Middle frontal gyrus (tissue), 1 donor: ENCODE measurements around the gene C10orf67.
"Not testable (repeated sequence)": the region's sequence is repeated elsewhere in the genome, so short reads cannot be mapped to it uniquely, and the experiment has no call there.

Experiments
- DNase-seq: peaks from one replicate; pipeline ENCODE4 v3.0.0-alpha.2; 2015; ENCODE audit warnings: low spot score; ENCODE audit errors: extremely low spot score

C10orf67 gene

DNA sequence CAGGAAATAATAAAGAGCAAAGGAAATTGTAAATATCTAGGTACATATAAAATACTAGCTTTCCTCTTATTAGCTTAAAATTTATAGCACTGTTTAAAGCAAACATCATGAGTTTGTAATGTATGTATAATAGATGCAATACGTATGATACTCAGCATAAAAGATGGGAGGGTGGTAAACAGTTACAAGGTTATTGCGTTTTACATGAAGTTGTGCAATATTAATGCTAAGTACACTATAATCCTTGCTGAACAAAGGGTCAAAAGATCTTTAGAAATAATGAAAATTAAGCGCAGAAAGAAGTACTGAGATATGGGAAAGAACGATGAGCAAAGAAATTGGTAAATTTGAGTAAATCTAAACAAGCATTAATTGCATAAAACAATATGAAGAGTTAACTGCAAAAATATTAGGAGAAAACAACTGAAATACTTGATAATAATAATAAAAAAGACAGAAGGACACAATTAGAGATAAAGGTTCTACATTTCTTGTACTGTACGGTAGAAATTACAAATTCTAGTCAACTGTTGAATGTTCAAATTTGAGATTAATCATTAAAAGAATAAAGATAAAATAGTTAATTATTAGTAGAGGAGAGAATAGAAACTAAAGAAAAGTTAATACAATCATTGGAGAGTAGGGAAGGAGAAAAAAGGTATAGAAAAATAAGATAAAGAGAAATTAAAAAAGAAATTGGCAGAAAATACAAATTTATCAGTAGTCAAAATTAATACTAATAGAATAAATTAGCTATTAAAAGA, 17.9 kb downstream of the C10orf67 start:
- DNase-seq: no peak

DNA sequence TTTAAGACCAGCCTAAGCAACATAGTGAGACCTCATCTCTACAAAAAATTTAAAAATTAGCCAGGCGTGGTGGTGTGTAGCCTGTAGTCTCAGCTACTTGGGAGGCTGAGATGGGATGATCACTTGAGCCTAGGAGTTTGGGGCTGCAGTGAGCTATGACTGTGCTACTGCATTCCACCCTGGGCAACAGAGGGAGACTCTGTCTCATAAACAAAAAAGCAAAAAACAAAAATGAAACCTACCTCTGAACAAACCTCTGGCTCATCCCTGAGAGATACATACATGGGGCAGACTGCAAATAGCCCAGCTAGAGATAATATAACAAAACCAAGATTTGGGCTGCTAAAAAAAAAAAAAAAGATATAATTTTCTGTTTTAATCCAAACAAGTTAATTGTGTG, 19.5 kb downstream of the C10orf67 start:
- DNase-seq: no peak

DNA sequence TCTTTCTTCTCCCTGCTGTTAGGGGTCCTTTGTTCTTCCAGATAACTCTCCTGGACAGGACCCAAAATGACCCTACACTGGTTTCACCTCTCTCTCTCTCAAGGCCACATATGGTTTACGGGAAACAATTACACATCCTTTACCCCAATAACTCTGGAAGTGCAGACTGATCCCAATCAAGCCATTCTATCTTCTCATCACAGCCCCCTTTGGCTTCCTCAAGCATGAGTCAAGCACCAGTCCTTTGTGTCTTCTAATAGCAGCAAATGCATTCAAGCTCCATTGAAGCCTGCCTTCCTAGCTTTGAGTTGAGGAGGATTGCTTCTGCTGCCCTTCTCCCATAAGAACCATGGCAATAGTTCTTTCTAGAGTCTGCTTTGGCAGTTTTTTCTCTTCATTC, 20.2 kb downstream of the C10orf67 start:
- DNase-seq: no peak

DNA sequence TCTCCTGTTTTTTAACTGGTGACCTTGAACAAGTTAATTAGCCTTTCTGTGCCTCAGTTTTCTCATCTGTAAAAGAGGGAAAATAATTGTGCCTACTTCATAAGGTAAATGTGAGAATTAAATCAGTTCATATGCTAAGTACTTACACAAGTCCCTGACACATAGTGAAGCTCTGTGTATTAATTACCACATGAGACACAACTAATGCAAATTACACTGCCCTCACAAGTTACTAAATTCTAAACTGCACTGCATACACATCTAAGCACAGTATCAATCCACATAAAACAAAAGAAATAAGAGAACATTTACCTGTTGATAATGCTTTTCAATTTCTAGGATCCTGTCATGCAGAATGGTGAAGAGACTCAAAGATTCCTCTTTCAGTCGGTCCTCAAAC, 22.5 kb downstream of the C10orf67 start:
- no peak for DNase-seq

DNA sequence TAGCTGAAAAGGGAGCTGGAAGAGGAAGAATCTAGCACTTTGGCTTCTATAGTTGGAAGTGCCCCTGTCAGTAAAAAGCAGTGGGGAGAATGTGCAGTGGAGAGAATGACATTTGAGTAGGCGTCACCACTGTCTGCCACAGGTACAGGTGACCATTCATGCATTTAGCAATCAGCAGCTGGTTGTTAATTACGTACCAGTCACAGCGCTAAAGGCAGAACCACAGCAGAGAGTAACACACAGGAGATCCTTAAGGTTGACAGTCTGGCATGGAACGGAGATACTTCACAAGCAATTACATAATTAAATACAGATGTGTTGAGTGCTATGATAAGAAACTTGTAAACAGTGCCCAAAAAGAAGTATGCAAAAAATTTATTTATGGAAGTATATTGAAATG, 24.8 kb downstream of the C10orf67 start:
- no peak for DNase-seq

DNA sequence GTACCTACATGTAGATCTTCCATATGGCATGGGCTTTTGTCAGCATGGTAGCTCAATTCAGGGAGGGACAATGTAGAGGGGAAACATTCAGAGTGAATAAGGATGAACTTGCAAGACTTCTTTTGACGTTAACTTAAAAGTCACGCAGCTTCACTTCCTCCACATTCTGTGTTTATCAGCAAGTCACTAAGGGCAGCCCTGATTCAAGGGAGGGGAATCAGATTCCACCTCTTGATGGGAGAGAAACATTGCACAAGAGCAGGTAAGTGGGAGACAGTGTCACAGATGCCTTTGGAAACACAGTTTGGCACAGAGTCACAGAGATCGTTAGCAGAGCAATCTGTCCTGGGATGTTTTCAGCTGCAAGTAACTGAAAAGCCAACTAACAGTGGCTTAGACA, 26.2 kb downstream of the C10orf67 start:
- no peak for DNase-seq

DNA sequence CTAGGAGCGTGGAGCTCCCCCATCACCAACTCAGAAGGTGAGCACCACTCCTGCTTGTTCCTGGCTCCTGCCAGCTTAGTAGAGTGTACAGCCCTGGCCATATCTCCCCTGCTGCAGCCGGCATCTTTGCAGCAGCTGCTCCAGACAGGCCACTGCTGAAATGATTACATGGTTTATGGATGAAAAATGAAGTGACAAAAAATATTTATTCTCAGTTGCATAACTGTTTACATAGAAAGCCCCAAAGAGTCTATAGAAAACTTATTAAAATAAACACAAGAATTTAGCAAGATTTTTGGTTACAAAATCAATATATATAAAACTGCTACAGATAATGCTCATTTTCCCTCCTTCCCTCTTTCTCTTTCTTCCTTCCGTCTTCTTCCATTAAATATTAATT, 27.2 kb downstream of the C10orf67 start:
- DNase-seq: no peak

DNA sequence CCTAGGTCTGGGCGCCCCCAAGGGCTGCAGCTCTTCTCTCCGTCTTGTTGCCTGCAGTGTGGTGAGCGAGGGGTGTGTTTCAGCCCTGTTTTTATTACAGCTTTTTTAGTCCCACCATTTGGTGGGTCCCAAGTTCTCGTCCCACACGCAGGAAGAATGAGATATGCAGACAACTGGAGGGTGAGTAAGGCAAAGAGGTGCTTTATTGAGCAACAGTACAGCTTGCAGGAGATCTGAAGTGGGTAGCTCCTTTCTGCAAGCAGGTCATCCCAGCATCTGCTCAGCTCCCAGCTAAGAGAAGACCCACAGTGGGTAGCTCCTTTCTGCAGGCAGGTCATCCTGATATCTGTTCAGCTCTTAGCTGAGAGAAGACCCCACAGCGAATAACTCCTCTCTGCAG, 28.2 kb downstream of the C10orf67 start:
- DNase-seq: no peak

DNA sequence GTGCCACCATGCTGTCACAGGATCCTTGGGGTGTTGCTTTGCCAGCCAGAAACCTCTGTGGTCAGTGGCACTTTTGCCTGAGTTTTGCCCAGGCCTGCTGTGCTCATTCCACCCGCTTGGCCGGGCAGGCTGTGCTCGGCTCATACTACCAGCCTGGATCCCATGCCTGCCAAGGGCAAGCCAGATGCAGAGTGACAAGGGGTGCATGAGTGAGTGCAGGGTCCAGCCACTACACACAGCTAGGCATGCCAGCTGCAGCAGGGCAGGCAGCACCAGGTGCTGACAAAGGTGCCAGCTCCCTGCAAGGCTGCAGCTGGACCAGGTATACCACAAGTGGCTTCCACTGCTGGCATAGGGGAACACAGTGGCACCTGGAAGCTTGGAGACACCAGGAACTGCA, 28.6 kb downstream of the C10orf67 start:
- no peak for DNase-seq

DNA sequence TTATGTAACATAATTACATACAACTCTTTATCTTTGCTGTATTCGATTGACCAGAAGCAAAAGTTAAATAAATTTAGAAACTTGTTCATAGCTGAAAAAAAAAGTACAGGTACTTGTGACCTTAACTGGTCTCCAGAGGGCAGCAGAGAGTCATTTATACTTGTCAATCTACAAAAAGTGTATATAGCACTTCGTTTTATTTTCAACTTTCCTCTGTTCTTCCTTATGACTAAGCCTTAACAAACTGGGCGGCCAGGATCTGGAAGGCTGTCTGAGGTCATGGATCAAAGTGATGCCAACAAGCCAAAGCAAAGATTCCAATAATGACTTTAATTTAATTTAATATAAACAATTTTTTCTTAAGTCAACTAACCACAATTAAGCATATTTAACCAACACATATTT, 29.8 kb downstream of the C10orf67 start:
- peak; percentile 38 for DNase-seq

DNA sequence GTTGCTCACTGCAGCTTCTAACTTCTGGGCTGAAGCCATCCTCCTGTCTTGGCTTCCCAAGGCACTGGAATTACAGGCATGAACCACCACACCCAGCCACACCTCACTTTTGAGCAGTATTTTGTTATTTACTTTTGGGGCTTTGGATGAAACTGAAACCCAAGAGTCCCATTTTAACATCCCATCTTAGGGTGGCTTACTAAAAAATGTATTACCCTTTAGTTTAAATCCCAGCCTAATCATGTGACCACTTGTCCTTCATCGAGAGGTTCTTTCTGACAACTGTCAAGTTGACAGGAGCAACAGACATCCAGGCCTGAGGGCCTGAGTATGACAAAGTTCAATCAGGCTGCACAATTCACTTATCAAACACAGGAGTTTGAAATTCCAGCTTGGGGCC, 33.6 kb downstream of the C10orf67 start:
- no peak for DNase-seq

DNA sequence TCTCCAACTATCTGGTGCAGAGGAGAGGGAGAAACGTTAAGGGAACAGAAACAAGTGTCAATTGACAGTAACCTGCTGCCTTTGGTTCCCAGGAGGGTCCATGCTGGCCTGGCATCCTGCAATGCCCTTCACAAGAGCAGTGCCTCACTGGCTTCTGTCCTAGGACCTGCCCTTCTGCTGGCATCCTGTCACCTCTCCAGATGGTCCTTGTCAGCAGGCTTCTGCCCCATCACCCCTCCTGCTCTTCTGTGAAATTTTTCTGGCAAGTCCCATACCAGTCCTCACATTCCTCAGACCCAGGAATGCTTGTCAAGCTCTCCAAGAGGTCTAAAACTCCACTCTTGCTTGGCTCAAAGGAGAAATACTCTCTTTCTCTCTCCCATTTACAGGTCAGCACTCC, 34.2 kb downstream of the C10orf67 start:
- no peak for DNase-seq

DNA sequence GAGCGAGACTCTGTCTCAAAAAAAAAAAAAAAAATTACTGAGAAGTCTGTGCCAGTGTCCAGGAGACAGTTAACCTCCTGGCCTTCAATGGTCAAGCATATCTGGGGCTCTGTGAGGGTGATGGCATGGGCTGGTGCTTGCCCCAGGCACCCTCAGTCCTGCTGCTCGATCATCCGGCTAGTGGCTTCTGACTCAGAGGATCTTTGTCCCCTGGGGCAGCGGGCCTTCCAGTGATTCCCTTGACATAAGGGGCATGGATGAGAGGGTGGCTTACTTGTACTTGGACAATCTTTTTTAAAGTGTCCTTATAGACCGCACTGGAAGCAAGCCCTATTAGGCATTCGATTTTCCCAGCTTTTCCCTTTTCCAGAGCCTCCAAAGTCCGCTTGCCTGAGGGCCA, 44.6 kb downstream of the C10orf67 start:
- not testable (repeated sequence) for DNase-seq

DNA sequence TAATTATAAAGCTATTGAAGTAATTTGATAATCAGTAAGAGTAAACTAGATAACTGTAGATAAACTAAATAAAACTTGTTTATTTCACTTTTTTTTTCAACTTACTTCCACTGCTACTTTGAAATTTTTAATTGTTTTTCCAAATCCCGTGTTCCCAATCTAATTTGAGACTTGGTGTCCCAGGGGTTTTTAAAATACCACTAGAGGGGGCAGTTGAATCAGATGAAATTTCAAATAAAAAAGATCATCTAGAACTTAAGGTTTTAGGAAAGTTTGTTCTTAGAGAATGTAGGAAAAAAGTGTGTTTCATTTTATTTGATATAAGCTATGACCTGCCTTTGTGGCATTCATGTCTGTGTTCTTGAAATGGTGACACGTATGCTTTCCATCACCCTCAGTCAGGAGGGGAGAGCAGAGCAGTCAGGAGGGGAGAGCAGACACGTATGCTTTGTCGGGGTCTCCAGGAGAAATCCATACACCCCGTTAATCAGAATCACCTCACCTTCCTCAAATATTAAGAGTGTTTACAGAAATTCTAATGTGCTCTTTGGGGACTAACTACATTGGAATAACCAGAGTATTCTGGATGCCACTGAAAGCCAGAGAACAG, 49.9 kb downstream of the C10orf67 start:
- no peak for DNase-seq

DNA sequence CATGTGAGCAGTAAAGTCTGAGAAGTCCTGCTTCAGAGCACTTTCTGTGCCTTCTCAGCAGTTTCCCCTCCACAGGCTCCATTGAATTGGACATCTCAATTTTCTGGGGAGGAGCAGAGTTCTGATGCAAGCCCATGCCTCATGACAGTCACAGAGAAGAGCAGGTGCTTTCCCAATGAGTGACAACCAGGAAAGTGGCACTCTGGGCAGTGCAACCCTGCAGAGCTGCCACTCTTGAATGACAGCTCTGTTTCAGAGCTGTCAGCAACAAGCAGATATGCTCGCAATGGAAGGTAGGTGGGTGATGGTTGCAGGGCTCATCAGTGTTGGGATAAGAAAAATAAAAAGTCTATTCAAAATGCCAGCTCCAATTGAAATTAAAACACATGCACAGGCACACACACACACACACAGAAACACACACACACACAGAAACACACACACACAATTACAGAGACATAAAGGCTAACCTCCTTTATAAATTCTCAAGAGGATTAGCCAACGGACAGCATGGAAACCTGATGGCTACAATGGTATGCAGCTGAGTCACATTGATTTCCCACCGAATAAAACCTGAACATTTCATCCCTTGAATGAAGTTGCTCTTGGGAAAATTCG, 50.5 kb downstream of the C10orf67 start:
- no peak for DNase-seq

DNA sequence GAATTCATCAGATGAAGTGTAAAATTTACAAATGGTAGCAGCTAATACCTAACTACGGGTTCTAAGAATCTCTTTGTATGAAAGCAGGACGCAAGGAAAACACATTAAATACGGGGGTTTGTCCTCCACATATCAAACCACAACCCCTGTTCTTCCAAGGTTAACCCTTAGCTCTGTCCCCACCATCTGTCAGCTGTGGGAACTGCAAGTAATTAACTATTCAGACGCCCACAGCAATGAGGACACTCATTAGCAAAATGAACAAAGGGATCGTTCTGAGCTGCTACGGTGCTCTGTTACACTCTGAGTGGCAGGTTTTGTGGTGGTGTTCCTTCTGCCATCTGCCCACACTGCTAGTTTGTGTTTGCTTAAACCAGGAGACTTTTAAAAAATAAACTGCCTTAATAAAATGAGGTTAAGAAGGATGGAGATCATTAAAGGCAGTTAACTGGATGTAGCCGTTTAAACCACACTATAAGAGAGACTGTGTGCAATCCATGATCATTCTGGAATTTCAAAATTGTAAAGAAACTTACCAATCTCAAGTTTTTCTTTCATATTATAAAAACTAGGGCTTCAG, 51.4 kb downstream of the C10orf67 start:
- no peak for DNase-seq

DNA sequence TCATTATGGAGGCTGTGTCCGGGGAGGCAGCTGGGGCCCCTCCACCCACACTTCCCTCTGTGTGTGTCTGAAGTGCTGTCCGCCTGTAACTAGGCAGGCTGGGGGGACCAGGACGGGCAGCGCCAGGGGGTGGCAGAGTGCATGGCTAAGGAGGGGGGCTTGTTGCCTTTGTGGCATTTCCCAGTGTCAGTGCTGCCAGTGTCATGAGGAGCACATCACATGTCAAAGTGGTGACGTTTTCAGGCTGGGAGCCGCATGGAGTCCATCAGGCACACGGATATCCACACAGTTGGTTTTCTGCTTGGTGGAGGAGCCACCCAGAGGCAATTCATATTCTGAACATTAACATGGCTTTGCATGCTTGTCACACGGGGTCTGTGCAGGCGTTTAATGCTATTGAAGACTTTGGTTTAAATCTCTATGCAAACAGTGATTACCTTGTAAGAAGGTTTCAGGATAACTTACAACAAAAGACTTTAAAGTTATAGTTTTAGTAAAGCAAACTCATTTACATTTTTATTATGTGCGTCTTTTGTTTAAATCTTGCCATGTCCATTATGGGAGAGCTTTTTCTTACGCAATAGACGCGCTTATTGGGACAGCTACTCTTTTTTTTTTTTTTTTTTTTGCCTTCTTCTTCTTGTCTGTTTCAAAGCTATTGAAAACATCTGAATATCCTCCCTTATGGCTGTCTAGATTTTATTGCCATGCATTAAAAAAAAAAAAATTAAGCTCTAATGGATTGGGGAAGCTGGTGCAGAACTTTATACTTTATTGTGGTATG, 52.9 kb downstream of the C10orf67 start:
- no peak for DNase-seq

DNA sequence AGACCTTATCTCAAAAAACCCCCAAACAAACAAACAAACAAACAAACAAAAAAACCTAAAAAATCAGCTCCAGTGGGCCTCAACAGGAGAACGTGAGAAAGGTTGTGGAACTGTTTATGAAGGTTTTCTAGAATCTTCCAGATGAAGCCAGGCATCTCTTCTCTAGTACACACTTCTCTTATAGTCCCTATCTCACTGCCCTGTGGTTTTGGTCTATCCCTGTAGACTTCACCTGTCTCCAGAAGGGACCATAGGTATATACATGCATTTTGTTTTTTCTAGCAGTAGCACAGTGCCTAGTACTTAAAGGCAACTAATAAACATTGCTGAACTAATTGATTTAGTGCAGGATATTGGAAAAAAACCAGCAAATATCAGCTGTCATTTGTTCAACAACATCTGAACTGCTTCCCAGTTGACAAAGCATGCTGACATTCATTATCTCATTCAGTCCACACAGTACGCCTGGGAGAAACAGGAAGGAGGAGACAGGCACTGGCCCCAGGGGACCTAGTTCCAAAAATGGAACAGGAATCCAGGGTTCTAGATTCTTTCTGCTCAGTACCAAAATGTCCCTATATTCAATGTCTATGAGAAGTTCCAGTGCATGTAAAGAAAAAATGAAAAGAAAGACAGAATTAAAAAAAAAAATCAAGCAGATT, 59.8 kb downstream of the C10orf67 start:
- no peak for DNase-seq

DNA sequence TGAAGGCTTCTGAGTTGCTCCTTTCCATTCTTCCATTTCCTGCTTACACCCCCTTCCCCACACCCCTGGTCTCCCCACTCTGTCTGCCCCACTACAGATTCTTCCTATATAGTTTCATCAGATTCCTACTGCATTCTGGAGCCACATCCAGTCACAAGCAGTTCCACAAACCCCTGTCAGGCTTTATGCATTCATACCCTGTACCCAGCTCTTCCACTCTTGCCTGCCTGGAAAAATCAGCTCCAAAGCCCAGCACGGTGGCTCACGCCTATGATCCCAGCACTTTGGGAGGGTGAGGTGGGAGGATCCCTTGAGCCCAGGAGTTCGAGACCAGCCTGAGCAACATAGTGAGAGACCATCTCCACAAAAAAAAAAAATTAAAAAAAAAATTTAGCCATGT, 60.4 kb downstream of the C10orf67 start:
- no peak for DNase-seq

DNA sequence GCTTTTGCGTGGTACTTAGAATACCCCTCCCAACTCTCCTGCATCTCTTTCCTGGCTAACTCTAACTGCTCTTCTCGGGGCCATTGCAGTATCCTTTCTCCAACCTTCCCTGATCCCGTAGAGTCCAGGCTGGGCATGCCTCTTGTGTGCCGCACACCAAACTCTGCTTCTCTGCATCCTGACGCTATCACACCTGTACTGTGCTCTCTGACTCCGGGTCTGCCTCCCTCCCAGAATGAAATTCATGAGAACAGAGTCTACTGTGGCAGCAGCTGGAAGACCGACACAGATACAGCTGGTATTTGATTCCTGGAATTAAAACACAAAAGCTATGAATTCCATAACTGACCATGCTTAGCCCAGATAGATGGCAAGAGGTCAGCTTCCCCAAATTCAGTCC, 60.9 kb downstream of the C10orf67 start:
- DNase-seq: no peak

DNA sequence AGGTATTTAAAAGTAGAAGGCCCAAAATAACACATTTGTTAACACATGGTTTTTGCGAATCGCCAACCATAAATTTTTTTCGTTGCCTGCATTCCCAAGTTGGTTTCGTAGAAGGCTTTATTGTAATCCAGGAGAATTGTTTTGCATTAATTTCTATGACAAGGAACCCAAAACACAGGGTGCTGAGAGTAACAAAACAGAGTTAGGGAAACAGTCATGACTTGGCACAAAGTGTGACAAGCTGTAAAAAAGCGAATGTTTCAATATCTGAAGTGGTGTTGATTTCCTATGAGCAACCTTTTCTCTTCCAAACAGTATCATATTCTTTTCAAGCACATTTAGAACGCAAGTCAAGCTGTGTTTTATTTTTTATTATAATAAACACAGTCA, 63.6 kb downstream of the C10orf67 start:
- no peak for DNase-seq
